Keratinocyte (primary cell): ENCODE results near the gene AFF2. TPM values are rescaled to one million over a fixed set of nuclear protein-coding genes. Genes with fewer than 3 reads are reported as not detected.

Experiments
- DNase-seq: peaks from one replicate; pipeline ENCODE4 v3.0.0-alpha.2; 2011; ENCODE audit warnings: low read depth, missing footprints, low spot score
- FAIRE-seq: peaks from 2 replicates; lab custom pipeline; 2011; peaks lifted over from hg19 to GRCh38; lab: Jason Lieb, UNC
- H2AFZ ChIP-seq: 2 replicates; pipeline ENCODE4 v1.6.0; 2012; ENCODE audit warnings: low read length, control low read depth, inconsistent platforms; ENCODE audit not compliant: control insufficient read depth
- H3K27ac ChIP-seq: 2 replicates; pipeline ENCODE4 v1.5.1; 2011; ENCODE audit warnings: low read length; ENCODE audit not compliant: control insufficient read depth, insufficient read depth
- H3K27me3 ChIP-seq: 3 replicates; pipeline ENCODE4 v1.6.0; 2011; ENCODE audit warnings: low read length; ENCODE audit not compliant: control insufficient read depth, insufficient read depth; ENCODE audit errors: extremely low read depth
- H3K36me3 ChIP-seq, 2 experiments: 2 replicates in 1 of 2; 3 replicates in 1 of 2; pipeline ENCODE4 v1.5.1; 2011; ENCODE audit warnings: low read length in 2 of 2, mild to moderate bottlenecking in 1 of 2; ENCODE audit not compliant: control insufficient read depth in 2 of 2, insufficient read depth in 2 of 2; ENCODE audit errors: extremely low read depth in 1 of 2
- H3K4me1 ChIP-seq: 3 replicates; pipeline ENCODE4 v1.5.1; 2011; ENCODE audit warnings: low read length; ENCODE audit not compliant: control insufficient read depth, insufficient read depth; ENCODE audit errors: extremely low read depth
- H3K4me2 ChIP-seq: 3 replicates; pipeline ENCODE4 v1.6.0; 2011; ENCODE audit warnings: low read depth, low read length; ENCODE audit not compliant: control insufficient read depth, insufficient read depth; ENCODE audit errors: extremely low read depth
- H3K4me3 ChIP-seq, 3 experiments: fragments of 200-600 bp in 1 of 3; sonication (generic) in 1 of 3; 2 replicates in 2 of 3; 3 replicates in 1 of 3; pipeline ENCODE4 v1.5.1; 2011 to 2016; ENCODE audit warnings: low read length in 3 of 3, mild to moderate bottlenecking in 3 of 3, control low read depth in 2 of 3, inconsistent platforms in 1 of 3, low read depth in 1 of 3, mixed read lengths in 1 of 3, mixed run types in 1 of 3, moderate library complexity in 1 of 3; ENCODE audit not compliant: control insufficient read depth in 2 of 3, insufficient read depth in 2 of 3; ENCODE audit errors: extremely low read depth in 1 of 3
- H3K79me2 ChIP-seq: 2 replicates; pipeline ENCODE4 v1.6.0; 2012; ENCODE audit warnings: low read length; ENCODE audit not compliant: control insufficient read depth, insufficient read depth
- H3K9ac ChIP-seq: 3 replicates; pipeline ENCODE4 v1.6.0; 2011; ENCODE audit warnings: low read length; ENCODE audit not compliant: control insufficient read depth, insufficient read depth; ENCODE audit errors: extremely low read depth
- H3K9me1 ChIP-seq: 3 replicates; pipeline ENCODE4 v1.6.0; 2011; ENCODE audit warnings: low read length; ENCODE audit not compliant: control insufficient read depth, insufficient read depth; ENCODE audit errors: extremely low read depth
- H3K9me3 ChIP-seq: 2 replicates; pipeline ENCODE4 v1.5.1; 2012; ENCODE audit warnings: low read depth, low read length; ENCODE audit not compliant: control insufficient read depth
- H4K20me1 ChIP-seq: 3 replicates; pipeline ENCODE4 v1.6.0; 2011; ENCODE audit warnings: low read length; ENCODE audit not compliant: control insufficient read depth, insufficient read depth; ENCODE audit errors: extremely low read depth
- CTCF ChIP-seq, 3 experiments: IDR thresholded peaks in 1 of 3; conservative IDR thresholded peaks in 1 of 3; optimal IDR thresholded peaks in 1 of 3; 2 replicates in 2 of 3; 3 replicates in 1 of 3; pipeline versions ENCODE3 to v1.5.1; 2011; ENCODE audit warnings: low read length in 3 of 3, mild to moderate bottlenecking in 3 of 3, moderate library complexity in 2 of 3, control low read depth in 1 of 3, inconsistent platforms in 1 of 3; ENCODE audit not compliant: insufficient read depth in 2 of 3; ENCODE audit errors: extremely low read depth in 1 of 3
- EZH2 ChIP-seq: IDR thresholded peaks from one replicate; pipeline ENCODE4 v1.6.1; 2012; ENCODE audit warnings: inconsistent platforms, mild to moderate bottlenecking, low read length, moderate library complexity
- dilution Hi-C: fragments of 300-500 bp; cut with MboI; formaldehyde crosslinking; loops from one replicate; pipeline ENCODE4 v1.7.0; 2020; ENCODE audit warnings: low sequenced_read_pairs; ENCODE audit not compliant: extremely low pct_ligation_motif_present
- polyA plus RNA-seq, 5 experiments: library from polyadenylated mRNA; depleted of rRNA in 3 of 5; stranded (reverse) in 3 of 5; stranded (forward) in 1 of 5; unstranded in 1 of 5; fragments of >200 nt; gene quantifications; 1 replicate in 1 of 5; 2 replicates in 3 of 5; 3 replicates in 1 of 5; pipeline versions ENCODE4 v1.2.1 to v1.2.3, GENCODE V29; 2011 to 2012; ENCODE audit warnings: missing spikeins in 2 of 5, low read depth in 1 of 5, low replicate concordance in 1 of 5

The AFF2 gene
- polyA plus RNA-seq, 1 donor (not counting 4 experiments of a cell fraction or from before 2014, with no cell fraction given): 0.01 TPM

GRCh38 chrX:148771440-148771839, 271.0 kb downstream of the AFF2 start:
- H3K79me2 ChIP-seq: no peaks in the 10 kb centered on the region
- no peaks in the 10 kb centered on the region for H3K27me3 ChIP-seq
- no peak for FAIRE-seq
- H3K9ac ChIP-seq: no peak overlapping the region
- no peak for DNase-seq
- no peak overlapping the region for H3K4me3 ChIP-seq
- H2AFZ ChIP-seq: no peak overlapping the region
- H3K9me1 ChIP-seq: no peaks in the 10 kb centered on the region
- no peaks in the 10 kb centered on the region for H3K36me3 ChIP-seq
- dilution Hi-C loops: no loop called here
- no peak overlapping the region for H3K27ac ChIP-seq
- H3K9me3 ChIP-seq: no peaks in the 10 kb centered on the region
- TF ChIP-seq CTCF (optimal IDR thresholded peaks at IDR 0.05 in 1 of 3, IDR thresholded peaks at IDR 0.05 in 1 of 3, conservative IDR thresholded peaks at IDR 0.05 in 1 of 3; ENCODE audit: extremely low read depth in 1 of 3, insufficient read depth in 2 of 3, low read length in 3 of 3) (no peak), EZH2 (no peak)
- no peak overlapping the region for H3K4me2 ChIP-seq
- H4K20me1 ChIP-seq: no peaks in the 10 kb centered on the region
- H3K4me1 ChIP-seq: no peaks in the 10 kb centered on the region

- H3K9me1 ChIP-seq: no peaks in the 10 kb centered on the region
- FAIRE-seq: no peak
These were observed 273.9 kb downstream of the AFF2 start for GRCh38 chrX:148774276-148774675.

More at GRCh38 chrX:148774276-148774675, 273.9 kb downstream of the AFF2 start:
- H3K79me2 ChIP-seq: no peaks in the 10 kb centered on the region
- no peak overlapping the region for H3K9ac ChIP-seq
- H3K27ac ChIP-seq: no peak overlapping the region
- H3K4me2 ChIP-seq: no peak overlapping the region
- H3K4me3 ChIP-seq: no peak overlapping the region
- H3K27me3 ChIP-seq: no peaks in the 10 kb centered on the region
- no peak for DNase-seq
- TF ChIP-seq CTCF (optimal IDR thresholded peaks at IDR 0.05 in 1 of 3, IDR thresholded peaks at IDR 0.05 in 1 of 3, conservative IDR thresholded peaks at IDR 0.05 in 1 of 3; ENCODE audit: extremely low read depth in 1 of 3, insufficient read depth in 2 of 3, low read length in 3 of 3) (no peak), EZH2 (no peak)
- H3K36me3 ChIP-seq: no peaks in the 10 kb centered on the region
- H2AFZ ChIP-seq: no peak overlapping the region
- H3K9me3 ChIP-seq: no peaks in the 10 kb centered on the region
- no peaks in the 10 kb centered on the region for H3K4me1 ChIP-seq
- H4K20me1 ChIP-seq: no peaks in the 10 kb centered on the region
- dilution Hi-C loops: no loop called here
